K562 (cell line): ENCODE measurements around the gene PPP1R9B.

Experiments used
- ATF2 ChIP-seq: sonication (generic); formaldehyde crosslinking; IDR thresholded peaks from 2 replicates; pipeline ENCODE4 v1.8.1; 2022; ENCODE audit warnings: missing genetic modification reagents
- ATF3 ChIP-seq, 2 experiments: fragments of 450-650 bp in 1 of 2; sonication (generic) in 1 of 2; formaldehyde crosslinking in 1 of 2; IDR thresholded peaks in 1 of 2; conservative IDR thresholded peaks in 1 of 2; 2 replicates each; pipeline versions ENCODE4 v1.6.1 to v1.8.1; 2016 to 2023; ENCODE audit warnings: mild to moderate bottlenecking in 2 of 2, moderate library complexity in 2 of 2, inconsistent platforms in 1 of 2, missing genetic modification reagents in 1 of 2
- CBX3 ChIP-seq, 2 experiments: IDR thresholded peaks; 1 replicate in 1 of 2; 2 replicates in 1 of 2; pipeline ENCODE4 v1.6.1; 2012; ENCODE audit warnings: inconsistent platforms in 2 of 2, low read length in 2 of 2, borderline replicate concordance in 1 of 2, control low read depth in 1 of 2
- CTCF ChIP-seq, 3 experiments: IDR thresholded peaks in 2 of 3; conservative IDR thresholded peaks in 1 of 3; 2 replicates each; pipeline ENCODE4 v1.5.1; 2011 to 2012; ENCODE audit warnings: low read length in 3 of 3, mild to moderate bottlenecking in 3 of 3, control low read depth in 2 of 3, improper control_type of control experiment in 1 of 3, inconsistent platforms in 1 of 3, low read depth in 1 of 3, mixed read lengths in 1 of 3, moderate library complexity in 1 of 3; ENCODE audit not compliant: insufficient read depth in 2 of 3
- NFRKB ChIP-seq: fragments of 450-650 bp; IDR thresholded peaks from 2 replicates; pipeline ENCODE4 v1.6.1; 2016; ENCODE audit warnings: low read depth
- POLR2A ChIP-seq: fragments of 450-650 bp; conservative IDR thresholded peaks from 2 replicates; pipeline ENCODE4 v1.6.1; 2016
- RBM15 ChIP-seq: fragments of 200-400 bp; formaldehyde crosslinking; IDR thresholded peaks from 2 replicates; pipeline ENCODE4 v1.6.1; 2018; ENCODE audit warnings: mild to moderate bottlenecking, low read length, moderate library complexity; ENCODE audit not compliant: insufficient read depth
- SETDB1 ChIP-seq: IDR thresholded peaks from one replicate; pipeline ENCODE4 v1.6.1; 2012; ENCODE audit warnings: low read length, control low read depth, inconsistent platforms
- SIN3A ChIP-seq, 2 experiments: fragments of 150-350 bp in 1 of 2; IDR thresholded peaks; 2 replicates each; pipeline ENCODE4 v1.6.1; 2011 to 2016; ENCODE audit warnings: borderline replicate concordance in 2 of 2, low read depth in 2 of 2, low read length in 2 of 2, mild to moderate bottlenecking in 2 of 2, moderate library complexity in 2 of 2; ENCODE audit not compliant: control insufficient read depth in 1 of 2
- THRA ChIP-seq: fragments of 450-650 bp; IDR thresholded peaks from 2 replicates; pipeline ENCODE4 v1.6.1; 2017; ENCODE audit warnings: mild to moderate bottlenecking, moderate library complexity
- ZNF12 ChIP-seq: sonication (generic); formaldehyde crosslinking; IDR thresholded peaks from 2 replicates; pipeline ENCODE4 v1.4.0; 2020; ENCODE audit warnings: mild to moderate bottlenecking, missing genetic modification reagents

- TF ChIP-seq SETDB1 (no peak), THRA (no peak), ATF3 (IDR thresholded peaks at IDR 0.05) (no peak), ATF3 (CRISPR knock-in tag; conservative IDR thresholded peaks at IDR 0.05) (no peak), RBM15 (no peak), CBX3 (IDR thresholded peaks at IDR 0.05; ENCODE audit: borderline replicate concordance in 1 of 2, low read length in 2 of 2) (no peak), POLR2A (no peak), ZNF12 (CRISPR knock-in tag) (no peak), SIN3A (IDR thresholded peaks at IDR 0.05; ENCODE audit: borderline replicate concordance in 2 of 2, control insufficient read depth in 1 of 2, low read depth in 2 of 2, low read length in 2 of 2) (no peak), ATF2 (CRISPR knock-in tag) (no peak), CTCF (IDR thresholded peaks at IDR 0.05 in 2 of 3, conservative IDR thresholded peaks at IDR 0.05 in 1 of 3; ENCODE audit: insufficient read depth in 2 of 3, low read depth in 1 of 3, low read length in 3 of 3) (no peak), NFRKB (no peak)
These were observed 20.3 kb upstream of the PPP1R9B start for GRCh38 chr17:50170662-50171370.
